Glutamatergic neuron (in vitro differentiated cells): ENCODE data around the gene ANKMY1. TPM values are rescaled to one million over a fixed set of nuclear protein-coding genes. Genes with fewer than 3 reads are reported as not detected.
A peak's percentile ranks its signal among the peaks of the same experiment; 100 is the strongest.

Experiments used
- DNase-seq: peaks from one replicate; pipeline ENCODE4 v3.0.0; 2022
- H3K27ac Mint-ChIP-seq: one replicate; pipeline ENCODE4 v1.8.0; 2020; ENCODE audit warnings: mild to moderate bottlenecking, mixed read lengths, inconsistent platforms; ENCODE audit not compliant: unreplicated experiment
- H3K27me3 Mint-ChIP-seq: one replicate; pipeline ENCODE4 v1.8.0; 2020; ENCODE audit warnings: mild to moderate bottlenecking, moderate library complexity, mixed read lengths, inconsistent platforms; ENCODE audit not compliant: unreplicated experiment
- H3K36me3 Mint-ChIP-seq: one replicate; pipeline ENCODE4 v1.8.0; 2020; ENCODE audit warnings: mild to moderate bottlenecking, mixed read lengths, inconsistent platforms; ENCODE audit not compliant: unreplicated experiment
- H3K4me1 Mint-ChIP-seq: one replicate; pipeline ENCODE4 v1.8.0; 2020; ENCODE audit warnings: mild to moderate bottlenecking, low read depth, mixed read lengths, inconsistent platforms; ENCODE audit not compliant: unreplicated experiment
- H3K4me3 Mint-ChIP-seq: one replicate; pipeline ENCODE4 v1.8.0; 2020; ENCODE audit warnings: mild to moderate bottlenecking, mixed read lengths, inconsistent platforms; ENCODE audit not compliant: unreplicated experiment
- H3K9me3 Mint-ChIP-seq: one replicate; pipeline ENCODE4 v1.8.0; 2020; ENCODE audit warnings: mild to moderate bottlenecking, moderate library complexity, mixed read lengths, inconsistent platforms; ENCODE audit not compliant: unreplicated experiment
- CTCF ChIP-seq: fragments of 200-600 bp; sonication (generic); IDR thresholded peaks from one replicate; pipeline ENCODE4 v1.5.0; 2021; ENCODE audit not compliant: partially characterized antibody, unreplicated experiment
- total RNA-seq: library from RNA; stranded (reverse); fragmentation: NEBNext Ultra II Directional; extraction: Animal tissue kit (Norgen Biotek cat#: 25700); gene quantifications from one replicate; pipeline ENCODE4 v1.2.1, GENCODE V29; 2021; ENCODE audit not compliant: unreplicated experiment

ANKMY1 gene
- total RNA-seq, 1 donor from 2014 or later: 9.0 TPM

GRCh38 chr2:240451108-240451611 is 106.6 kb downstream of the ANKMY1 start:
- Mint-ChIP-seq H3K4me1 (peaks cover 21% of the 10 kb centered on the region), H3K27me3 (peaks cover 20% of the 10 kb centered on the region), H3K4me3 (no peak overlapping the region)

GRCh38 chr2:240450532-240451107 is 107.2 kb downstream of the ANKMY1 start:
- Mint-ChIP-seq H3K27me3 (peaks cover 22% of the 10 kb centered on the region), H3K36me3 (no peaks in the 10 kb centered on the region), H3K9me3 (peaks cover 12% of the 10 kb centered on the region), H3K27ac (no peak overlapping the region), H3K4me1 (peaks cover 25% of the 10 kb centered on the region), H3K4me3 (peak overlapping the region; percentile 21)
- TF ChIP-seq CTCF: no peak
- DNase-seq: peak; percentile 7

More at GRCh38 chr2:240451108-240451611, 106.6 kb downstream of the ANKMY1 start:
- peak; percentile 28 for TF ChIP-seq CTCF
- Mint-ChIP-seq H3K27ac (no peak overlapping the region), H3K36me3 (no peaks in the 10 kb centered on the region), H3K9me3 (peaks cover 12% of the 10 kb centered on the region)
- DNase-seq: no peak

- Mint-ChIP-seq H3K27me3 (peaks cover 20% of the 10 kb centered on the region), H3K4me1 (peaks cover 25% of the 10 kb centered on the region), H3K36me3 (no peaks in the 10 kb centered on the region), H3K27ac (peak overlapping the region; percentile 35), H3K4me3 (peak overlapping the region; percentile 21), H3K9me3 (peaks cover 13% of the 10 kb centered on the region)
- DNase-seq: peak; percentile 65
- no peak for TF ChIP-seq CTCF
These were observed 107.8 kb downstream of the ANKMY1 start for GRCh38 chr2:240449764-240450531.

- no peak for TF ChIP-seq CTCF
- DNase-seq: no peak
- Mint-ChIP-seq H3K4me3 (no peak overlapping the region), H3K27me3 (peaks cover 12% of the 10 kb centered on the region), H3K4me1 (peaks cover 21% of the 10 kb centered on the region), H3K9me3 (peaks cover 6% of the 10 kb centered on the region), H3K27ac (no peak overlapping the region), H3K36me3 (no peaks in the 10 kb centered on the region)
These were observed 109.2 kb downstream of the ANKMY1 start for GRCh38 chr2:240448387-240449274.
